Adrenal gland (tissue), 5 donors: ENCODE measurements around the gene PIRT.
"Not testable (repeated sequence)": the region's sequence is repeated elsewhere in the genome, so short reads cannot be mapped to it uniquely, and the experiment has no call there.

Experiments
- POLR2A ChIP-seq, 2 donors: fragments of 450-650 bp; IDR thresholded peaks; one replicate each; pipeline ENCODE4 v1.6.1; 2017; ENCODE audit warnings: antibody characterized with exemption in 2 of 2, mild to moderate bottlenecking in 2 of 2, moderate library complexity in 1 of 2
- TF ChIP-seq, protein P1 (sequence below), 6 experiments: fragments of 450-650 bp in 4 of 6; fragments of 200-600 bp in 2 of 6; sonication (generic) in 1 of 6; IDR thresholded peaks; 1 replicate in 5 of 6; 2 replicates in 1 of 6; pipeline versions ENCODE4 v1.5.1 to v1.8.0; 2016 to 2021; ENCODE audit warnings: antibody characterized with exemption in 6 of 6, mild to moderate bottlenecking in 2 of 6, moderate library complexity in 1 of 6
- donor health status: DM: no; HTN: no; CAD: no.

DNA sequence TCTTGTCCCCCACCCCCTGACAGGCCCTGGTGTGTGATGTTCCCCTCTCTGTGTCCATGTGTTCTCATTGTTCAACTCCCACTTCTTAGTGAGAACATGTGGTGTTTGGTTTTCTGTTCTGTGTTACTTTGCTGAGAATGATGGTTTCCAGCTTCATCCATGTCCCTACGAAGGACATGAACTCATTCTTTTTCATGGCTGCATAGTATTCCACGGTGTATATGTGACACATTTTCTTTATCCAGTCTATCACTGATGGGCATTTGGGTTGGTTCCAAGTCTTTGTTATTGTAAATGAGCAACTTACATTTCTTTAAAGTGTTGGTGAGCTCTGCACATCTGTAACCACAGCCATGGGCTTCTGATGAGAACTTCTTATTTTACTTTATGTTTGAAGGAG lies 30.9 kb upstream of the PIRT start:
- not testable (repeated sequence) for TF ChIP-seq POLR2A (IDR thresholded peaks at IDR 0.05)
- TF ChIP-seq, protein P1, sequence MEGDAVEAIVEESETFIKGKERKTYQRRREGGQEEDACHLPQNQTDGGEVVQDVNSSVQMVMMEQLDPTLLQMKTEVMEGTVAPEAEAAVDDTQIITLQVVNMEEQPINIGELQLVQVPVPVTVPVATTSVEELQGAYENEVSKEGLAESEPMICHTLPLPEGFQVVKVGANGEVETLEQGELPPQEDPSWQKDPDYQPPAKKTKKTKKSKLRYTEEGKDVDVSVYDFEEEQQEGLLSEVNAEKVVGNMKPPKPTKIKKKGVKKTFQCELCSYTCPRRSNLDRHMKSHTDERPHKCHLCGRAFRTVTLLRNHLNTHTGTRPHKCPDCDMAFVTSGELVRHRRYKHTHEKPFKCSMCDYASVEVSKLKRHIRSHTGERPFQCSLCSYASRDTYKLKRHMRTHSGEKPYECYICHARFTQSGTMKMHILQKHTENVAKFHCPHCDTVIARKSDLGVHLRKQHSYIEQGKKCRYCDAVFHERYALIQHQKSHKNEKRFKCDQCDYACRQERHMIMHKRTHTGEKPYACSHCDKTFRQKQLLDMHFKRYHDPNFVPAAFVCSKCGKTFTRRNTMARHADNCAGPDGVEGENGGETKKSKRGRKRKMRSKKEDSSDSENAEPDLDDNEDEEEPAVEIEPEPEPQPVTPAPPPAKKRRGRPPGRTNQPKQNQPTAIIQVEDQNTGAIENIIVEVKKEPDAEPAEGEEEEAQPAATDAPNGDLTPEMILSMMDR (IDR thresholded peaks at IDR 0.05), result not testable (repeated sequence)
